Measurements from ENCODE around the gene SUPT3H. TPM values are rescaled to one million over a fixed set of nuclear protein-coding genes. Genes with fewer than 3 reads are reported as not detected.

SUPT3H gene
- total RNA-seq, 3 donors from 2014 or later: 3.0 to 8.1 (median 3.5) TPM

DNA sequence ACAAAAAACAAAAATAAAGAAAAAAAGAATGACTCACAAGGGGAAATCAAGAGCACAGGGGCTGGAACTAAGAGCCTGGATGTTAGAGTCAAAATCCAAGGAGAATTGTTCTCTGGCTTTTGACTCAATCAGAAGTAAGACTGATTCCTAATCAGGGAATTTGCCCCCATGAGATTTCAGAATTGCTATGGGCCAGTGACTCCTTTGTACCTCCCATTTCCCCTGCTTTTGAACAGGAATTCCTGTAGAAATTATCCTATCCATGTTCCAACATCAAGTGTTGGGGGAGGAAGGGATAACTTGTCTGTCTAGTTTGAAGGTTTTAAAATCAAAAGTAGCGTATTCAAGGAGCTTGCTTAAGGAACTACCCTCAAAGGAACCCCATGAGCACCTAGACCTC lies 593.5 kb downstream of the SUPT3H start:
- no peak for TF ChIP-seq CTCF (IDR thresholded peaks at IDR 0.05)
- Histone ChIP-seq H3K36me3 (ENCODE audit: low read depth) (no peaks in the 10 kb centered on the region), H3K4me3 (no peak overlapping the region), H3K9me3 (no peaks in the 10 kb centered on the region), H3K4me1 (ENCODE audit: low read depth) (no peaks in the 10 kb centered on the region)
- intact Hi-C loops (cut with DNase I, micrococcal nuclease): no loop called here
- ATAC-seq (no peak), DNase-seq (no peak)

DNA sequence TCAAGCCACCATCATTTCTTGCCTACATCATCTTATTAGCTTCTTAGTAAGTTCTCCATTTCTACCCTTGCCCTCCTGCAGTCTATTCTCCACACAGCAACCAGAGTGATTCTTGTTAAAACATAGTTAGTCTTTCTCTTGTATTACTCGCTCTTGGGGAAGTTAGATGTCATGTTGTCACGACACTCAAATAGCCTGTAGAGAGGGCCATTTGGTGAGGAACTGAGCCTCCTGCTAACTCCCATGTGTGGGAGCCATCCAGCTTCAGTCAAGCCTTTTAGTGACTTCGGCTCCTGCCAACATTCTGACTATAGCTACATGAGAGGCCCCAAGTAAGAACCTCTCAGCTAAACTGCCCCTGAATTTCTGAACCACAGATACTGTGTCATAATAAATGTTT lies 594.8 kb downstream of the SUPT3H start:
- no peak for TF ChIP-seq CTCF (IDR thresholded peaks at IDR 0.05)
- Histone ChIP-seq H3K9me3 (no peaks in the 10 kb centered on the region), H3K36me3 (ENCODE audit: low read depth) (no peaks in the 10 kb centered on the region), H3K4me1 (ENCODE audit: low read depth) (no peaks in the 10 kb centered on the region), H3K4me3 (no peak overlapping the region)
- intact Hi-C loops (cut with DNase I, micrococcal nuclease): no loop called here
- ATAC-seq (no peak), DNase-seq (no peak)

DNA sequence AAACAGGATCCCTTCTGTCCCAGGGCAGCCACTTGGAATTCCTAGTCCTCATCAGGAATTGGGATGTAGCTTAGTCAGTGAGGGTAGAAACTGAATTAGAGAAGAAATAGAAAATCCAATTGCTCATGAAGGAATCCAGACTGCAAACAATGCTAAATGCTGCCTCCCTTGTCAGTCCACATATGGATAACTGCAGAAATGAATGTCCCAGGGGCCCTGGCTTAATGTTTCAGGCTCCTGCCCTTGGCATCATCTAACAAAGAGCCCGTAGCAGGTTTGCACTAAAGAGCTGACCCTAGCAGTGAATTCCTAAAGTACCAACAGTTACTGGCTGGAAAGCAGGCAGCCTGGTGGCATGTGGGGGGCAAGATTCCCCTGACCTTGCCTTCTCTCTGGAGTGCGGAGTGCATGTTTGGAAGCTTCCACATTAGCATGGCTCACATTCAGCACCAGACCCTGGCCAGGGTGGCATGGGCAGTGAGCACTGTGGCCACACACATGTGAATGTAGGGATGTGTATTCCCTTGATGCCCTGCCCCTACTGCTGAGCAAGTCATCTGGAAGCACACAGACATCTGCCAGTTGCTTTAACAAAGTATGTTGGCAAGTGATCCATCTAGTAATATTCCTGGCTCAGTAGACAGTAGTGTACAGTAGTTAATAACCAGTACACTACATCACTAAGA lies 595.7 kb downstream of the SUPT3H start:
- Histone ChIP-seq H3K4me1 (ENCODE audit: low read depth) (no peaks in the 10 kb centered on the region), H3K36me3 (ENCODE audit: low read depth) (no peaks in the 10 kb centered on the region), H3K4me3 (no peak overlapping the region), H3K9me3 (no peaks in the 10 kb centered on the region)
- DNase-seq: no peak
- intact Hi-C loops (cut with DNase I, micrococcal nuclease): no loop called here
- ATAC-seq: no peak
- no peak for TF ChIP-seq CTCF (IDR thresholded peaks at IDR 0.05)

DNA sequence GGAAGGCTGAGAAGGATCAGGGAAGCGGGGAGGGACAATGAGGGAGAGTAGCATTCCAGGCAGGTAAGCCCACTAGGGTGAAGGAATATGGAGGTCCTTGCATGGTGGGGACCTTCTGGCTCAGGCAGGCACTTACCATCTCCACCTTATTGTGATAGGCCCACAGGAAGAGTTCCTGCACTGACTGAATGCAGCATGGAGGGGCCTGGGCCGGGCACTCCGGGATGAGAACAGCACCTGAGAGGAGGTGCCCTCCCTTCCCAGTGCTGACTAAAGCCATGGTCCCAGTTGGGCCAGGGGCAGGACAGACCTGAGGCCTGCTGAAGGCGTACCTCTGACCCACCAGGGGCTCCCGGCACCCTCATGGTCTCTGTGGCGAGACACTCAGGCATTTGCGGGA lies 597.6 kb downstream of the SUPT3H start:
- Histone ChIP-seq H3K9me3 (no peaks in the 10 kb centered on the region), H3K4me1 (ENCODE audit: low read depth) (no peaks in the 10 kb centered on the region), H3K36me3 (ENCODE audit: low read depth) (no peaks in the 10 kb centered on the region), H3K4me3 (no peak overlapping the region)
- ATAC-seq: no peak
- TF ChIP-seq CTCF (IDR thresholded peaks at IDR 0.05): no peak
- intact Hi-C loops (cut with DNase I, micrococcal nuclease): no loop called here
- DNase-seq: no peak

DNA sequence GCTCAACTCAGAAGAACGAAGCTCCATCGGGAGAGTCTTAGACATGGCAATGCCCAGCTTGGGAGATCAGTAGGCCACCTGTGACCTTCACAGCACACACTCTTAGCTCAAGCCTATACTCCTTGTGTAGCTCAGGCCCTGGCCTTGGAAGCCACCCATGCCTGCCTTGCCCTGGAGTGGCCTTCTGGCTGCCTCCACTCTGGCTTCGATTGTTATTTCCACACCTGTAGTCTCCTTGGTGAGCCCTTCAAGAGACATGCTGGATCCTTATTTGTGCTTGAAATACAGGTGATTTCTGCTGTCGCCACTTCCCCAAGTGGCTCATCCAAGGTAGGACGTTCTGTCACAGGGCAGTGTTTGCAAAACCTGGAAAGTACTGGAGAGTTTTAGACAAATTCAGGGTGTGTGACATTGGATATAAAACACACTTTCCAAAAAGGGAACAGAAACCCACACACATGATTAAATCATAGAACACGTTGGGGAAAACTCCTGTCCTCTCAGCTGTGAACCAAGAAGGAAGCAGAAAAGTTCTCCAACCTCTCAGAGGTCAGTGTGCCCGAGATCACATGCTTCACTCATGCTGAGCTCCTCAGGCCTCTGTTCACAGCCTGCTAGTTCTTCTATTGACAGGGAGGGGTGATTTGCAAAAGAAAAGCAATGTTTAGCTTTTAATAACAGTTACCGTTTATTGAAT lies 598.5 kb downstream of the SUPT3H start:
- no peaks in the 10 kb centered on the region for H3K36me3 ChIP-seq (ENCODE audit: low read depth)
- H3K4me1 ChIP-seq (ENCODE audit: low read depth): no peaks in the 10 kb centered on the region
- peak in 1 of 3 donors; percentile 14 for DNase-seq
- no peak overlapping the region for H3K4me3 ChIP-seq
- no peak for ATAC-seq
- intact Hi-C loops (cut with DNase I, micrococcal nuclease): no loop called here
- no peak for TF ChIP-seq CTCF (IDR thresholded peaks at IDR 0.05)
- no peaks in the 10 kb centered on the region for H3K9me3 ChIP-seq

Small RNA genes lying within 50 kb of the gene (microRNA-seq; reads per million reads assigned to microRNA genes)
- not detected for gene MIR586

Other genes with a start within 250 kb of the SUPT3H start
- gene RUNX2, start 49.6 kb downstream of the SUPT3H start, total RNA-seq: 1 to 10 TPM; 2.0 to 4.4 (median 3.4) TPM

All from mucosa of descending colon (tissue), 3 donors.